ENCODE results near the gene PSEN1. TPM values are rescaled to one million over a fixed set of nuclear protein-coding genes. Genes with fewer than 3 reads are reported as not detected.
A peak's percentile ranks its signal among the peaks of the same experiment; 100 is the strongest.

The PSEN1 gene
- polyA plus RNA-seq, 2 of the 4 experiments (the other 2 are of a cell fraction) = 21.6 to 38.1 TPM

- CTCF ChIA-PET = no interaction called here
- TF ChIP-seq RCOR1 (IDR thresholded peaks at IDR 0.05; ENCODE audit: low read depth, low read length) (no peak), ATOH8 (CRISPR knock-in tag; IDR thresholded peaks at IDR 0.05; ENCODE audit: low read depth) (no peak), ELK1 (IDR thresholded peaks at IDR 0.05; ENCODE audit: low read depth, low read length) (no peak), NPAS2 (CRISPR knock-in tag; IDR thresholded peaks at IDR 0.05; ENCODE audit: borderline replicate concordance) (no peak), HES2 (IDR thresholded peaks at IDR 0.05) (no peak), USF2 (IDR thresholded peaks at IDR 0.05) (no peak), TFCP2L1 (CRISPR knock-in tag; IDR thresholded peaks at IDR 0.05) (no peak), HOXB13 (CRISPR knock-in tag; IDR thresholded peaks at IDR 0.05; ENCODE audit: low read depth) (no peak), MAZ (IDR thresholded peaks at IDR 0.05; ENCODE audit: borderline replicate concordance, low read depth, low read length) (no peak), NFE2L2 (conservative IDR thresholded peaks at IDR 0.05; ENCODE audit: low read length) (no peak), FOXS1 (CRISPR knock-in tag; IDR thresholded peaks at IDR 0.05) (no peak), ESRRA (IDR thresholded peaks at IDR 0.05; ENCODE audit: borderline replicate concordance, low read length) (no peak), HOXA7 (CRISPR knock-in tag; IDR thresholded peaks at IDR 0.05) (no peak), ZC3H11A (IDR thresholded peaks at IDR 0.05) (no peak), RAD21 (conservative IDR thresholded peaks at IDR 0.05 in 1 of 2, IDR thresholded peaks at IDR 0.05 in 1 of 2) (no peak), MYC (IDR thresholded peaks at IDR 0.05; ENCODE audit: borderline replicate concordance, low read length) (no peak), POLR2AphosphoS2 (conservative IDR thresholded peaks at IDR 0.05; ENCODE audit: low read length) (no peak), GATA3 (IDR thresholded peaks at IDR 0.05; ENCODE audit: borderline replicate concordance) (no peak), ZSCAN20 (CRISPR knock-in tag; IDR thresholded peaks at IDR 0.05) (no peak), BCL3 (IDR thresholded peaks at IDR 0.05) (no peak)
- H3K4me2 ChIP-seq = no peak overlapping the region
Measured at GRCh38 chr14:73261075-73261474, 124.8 kb downstream of the PSEN1 start.

GRCh38 chr14:73261520-73262426, 125.5 kb downstream of the PSEN1 start:
- POLR2A ChIA-PET = no interaction called here
- FAIRE-seq (no peak), DNase-seq (ENCODE audit: low read depth in 1 of 2, low spot score in 1 of 2) (no peak), ATAC-seq (peak in 1 of 2 experiments; percentile 12; a peak in 3 of 6 replicates)
- no peak overlapping the region for H3K27ac ChIP-seq
- TF ChIP-seq HOXB13 (CRISPR knock-in tag; IDR thresholded peaks at IDR 0.05; ENCODE audit: low read depth) (no peak), RNF2 (IDR thresholded peaks at IDR 0.05; ENCODE audit: borderline replicate concordance, low read depth) (no peak)
- CTCF ChIA-PET = interaction anchor here (0.6 to 2.5 kb wide), 5 partner anchors 11 to 210 kb away, joined by 3 to 13 read pairs (median 4); no protein-coding TSS in a partner anchor
- no peaks in the 10 kb centered on the region for H3K4me1 ChIP-seq
- no peaks in the 10 kb centered on the region for H3K9me3 ChIP-seq
- 87% methylated on average over 14 of the region's 15 CpGs for WGBS (ENCODE audit: missing lambda C conversion rate)
- H3K4me3 ChIP-seq = no peak overlapping the region
- no peak overlapping the region for H3K4me2 ChIP-seq

More at GRCh38 chr14:73261075-73261474, 124.8 kb downstream of the PSEN1 start:
- Histone ChIP-seq H3K9me3 (no peaks in the 10 kb centered on the region), H3K4me1 (no peaks in the 10 kb centered on the region), H3K4me3 (no peak overlapping the region), H3K27ac (no peak overlapping the region)
- POLR2A ChIA-PET = no interaction called here
- DNase-seq (ENCODE audit: low read depth in 1 of 2, low spot score in 1 of 2) = no peak
- 76% methylated on average over 5 of the region's 6 CpGs for WGBS (ENCODE audit: missing lambda C conversion rate)
- FAIRE-seq = no peak
- no peak for ATAC-seq
